HEK293 (cell line): ENCODE measurements around the gene TEX38.

Experiments used
- ZNF155 ChIP-seq: fragments of 450-650 bp; formaldehyde crosslinking; IDR thresholded peaks from 2 replicates; pipeline ENCODE4 v1.5.1; 2016; ENCODE audit warnings: missing biosample characterization, missing genetic modification characterization
- ZNF558 ChIP-seq: fragments of 450-650 bp; formaldehyde crosslinking; IDR thresholded peaks from 2 replicates; pipeline ENCODE4 v1.5.1; 2016; ENCODE audit warnings: missing biosample characterization, missing genetic modification characterization
- TF ChIP-seq, protein P1 (sequence below): fragments of 450-650 bp; formaldehyde crosslinking; IDR thresholded peaks from 2 replicates; pipeline ENCODE4 v1.5.1; 2016; ENCODE audit warnings: missing biosample characterization, missing genetic modification characterization

DNA sequence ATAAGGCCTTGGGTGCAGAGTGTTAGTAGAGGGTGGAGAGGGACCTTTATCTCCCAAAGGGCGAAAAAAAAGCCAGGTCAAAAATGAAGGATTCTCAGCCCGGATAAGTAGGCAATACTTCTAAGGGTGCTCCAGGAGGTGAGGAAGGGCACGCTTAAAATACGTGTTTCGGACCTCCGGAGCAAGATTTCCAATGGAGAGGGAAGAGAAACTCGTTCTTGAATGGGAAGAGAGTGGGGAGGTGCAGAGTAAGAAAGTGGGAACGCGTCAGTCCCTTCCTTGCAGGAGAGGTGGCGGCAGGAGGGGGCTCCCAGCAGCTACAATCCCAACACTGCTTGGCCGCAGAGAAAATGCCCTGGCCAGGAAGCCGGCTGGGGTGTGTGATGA is 46.7 kb downstream of the TEX38 start:
- no peak for TF ChIP-seq ZNF155 (tag by site-specific recombination)
- TF ChIP-seq, protein P1, sequence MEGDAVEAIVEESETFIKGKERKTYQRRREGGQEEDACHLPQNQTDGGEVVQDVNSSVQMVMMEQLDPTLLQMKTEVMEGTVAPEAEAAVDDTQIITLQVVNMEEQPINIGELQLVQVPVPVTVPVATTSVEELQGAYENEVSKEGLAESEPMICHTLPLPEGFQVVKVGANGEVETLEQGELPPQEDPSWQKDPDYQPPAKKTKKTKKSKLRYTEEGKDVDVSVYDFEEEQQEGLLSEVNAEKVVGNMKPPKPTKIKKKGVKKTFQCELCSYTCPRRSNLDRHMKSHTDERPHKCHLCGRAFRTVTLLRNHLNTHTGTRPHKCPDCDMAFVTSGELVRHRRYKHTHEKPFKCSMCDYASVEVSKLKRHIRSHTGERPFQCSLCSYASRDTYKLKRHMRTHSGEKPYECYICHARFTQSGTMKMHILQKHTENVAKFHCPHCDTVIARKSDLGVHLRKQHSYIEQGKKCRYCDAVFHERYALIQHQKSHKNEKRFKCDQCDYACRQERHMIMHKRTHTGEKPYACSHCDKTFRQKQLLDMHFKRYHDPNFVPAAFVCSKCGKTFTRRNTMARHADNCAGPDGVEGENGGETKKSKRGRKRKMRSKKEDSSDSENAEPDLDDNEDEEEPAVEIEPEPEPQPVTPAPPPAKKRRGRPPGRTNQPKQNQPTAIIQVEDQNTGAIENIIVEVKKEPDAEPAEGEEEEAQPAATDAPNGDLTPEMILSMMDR, result no peak
- TF ChIP-seq ZNF558 (tag by site-specific recombination), result no peak
